GM18520 (cell line): ENCODE results near the gene EXOC2.

Experiments
- ATAC-seq: cut with Tn5 transposase; IDR thresholded peaks from one replicate; pipeline ENCODE4 v1.9.1; 2021; ENCODE audit not compliant: unreplicated experiment

Gene EXOC2

GRCh38 chr6:540490-540889 lies 152.4 kb downstream of the EXOC2 start:
- no peak for ATAC-seq

GRCh38 chr6:537114-537513 lies 155.8 kb downstream of the EXOC2 start:
- ATAC-seq, result no peak

GRCh38 chr6:530425-530824 lies 162.5 kb downstream of the EXOC2 start:
- no peak for ATAC-seq

- ATAC-seq, result no peak
Observed at GRCh38 chr6:528989-529388, 163.9 kb downstream of the EXOC2 start.

GRCh38 chr6:527989-528673 lies 164.8 kb downstream of the EXOC2 start:
- ATAC-seq, result no peak

GRCh38 chr6:524803-525202 lies 168.1 kb downstream of the EXOC2 start:
- ATAC-seq, result no peak

GRCh38 chr6:520820-521219 lies 172.1 kb downstream of the EXOC2 start:
- ATAC-seq, result no peak

- no peak for ATAC-seq
Observed at GRCh38 chr6:518218-518617, 174.7 kb downstream of the EXOC2 start.

GRCh38 chr6:516213-516612 lies 176.7 kb downstream of the EXOC2 start:
- no peak for ATAC-seq

GRCh38 chr6:515267-515666 lies 177.7 kb downstream of the EXOC2 start:
- ATAC-seq, result no peak

GRCh38 chr6:514396-514978 lies 178.5 kb downstream of the EXOC2 start:
- no peak for ATAC-seq

- ATAC-seq, result no peak
Observed at GRCh38 chr6:513961-514360, 179.0 kb downstream of the EXOC2 start.

- ATAC-seq, result no peak
Observed at GRCh38 chr6:513058-513457, 179.9 kb downstream of the EXOC2 start.

GRCh38 chr6:511488-512137 lies 181.3 kb downstream of the EXOC2 start:
- ATAC-seq, result no peak

GRCh38 chr6:509676-510075 lies 183.3 kb downstream of the EXOC2 start:
- no peak for ATAC-seq

- no peak for ATAC-seq
Observed at GRCh38 chr6:508614-509013, 184.3 kb downstream of the EXOC2 start.

GRCh38 chr6:508006-508405 lies 184.9 kb downstream of the EXOC2 start:
- ATAC-seq, result no peak

- ATAC-seq, result no peak
Observed at GRCh38 chr6:506920-507622, 185.9 kb downstream of the EXOC2 start.

- no peak for ATAC-seq
Observed at GRCh38 chr6:506508-506907, 186.4 kb downstream of the EXOC2 start.

- ATAC-seq, result no peak
Observed at GRCh38 chr6:505374-505773, 187.6 kb downstream of the EXOC2 start.

GRCh38 chr6:504446-504980 lies 188.4 kb downstream of the EXOC2 start:
- ATAC-seq, result no peak
